Measurements from ENCODE around the gene TSHZ2.

DNA sequence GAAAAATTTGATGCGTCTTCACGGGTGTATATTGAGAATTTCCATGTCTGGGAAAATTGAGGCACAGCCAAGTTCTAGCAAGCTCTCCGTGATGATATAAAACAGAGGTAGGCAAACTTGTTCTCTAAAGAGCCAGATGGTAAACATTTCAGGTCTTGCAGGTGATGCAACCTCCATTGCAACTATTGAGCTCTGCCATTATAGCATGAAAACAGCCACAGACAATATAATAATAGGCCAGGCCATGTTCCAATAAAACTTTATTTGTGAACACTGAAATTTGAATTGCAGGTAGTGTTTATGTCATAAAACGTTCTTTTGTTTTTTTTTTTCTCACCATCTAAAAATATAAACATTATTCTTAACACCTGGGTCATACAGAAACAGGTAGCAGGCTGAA lies 453.3 kb downstream of the TSHZ2 start:
- TF ChIP-seq, protein P1, sequence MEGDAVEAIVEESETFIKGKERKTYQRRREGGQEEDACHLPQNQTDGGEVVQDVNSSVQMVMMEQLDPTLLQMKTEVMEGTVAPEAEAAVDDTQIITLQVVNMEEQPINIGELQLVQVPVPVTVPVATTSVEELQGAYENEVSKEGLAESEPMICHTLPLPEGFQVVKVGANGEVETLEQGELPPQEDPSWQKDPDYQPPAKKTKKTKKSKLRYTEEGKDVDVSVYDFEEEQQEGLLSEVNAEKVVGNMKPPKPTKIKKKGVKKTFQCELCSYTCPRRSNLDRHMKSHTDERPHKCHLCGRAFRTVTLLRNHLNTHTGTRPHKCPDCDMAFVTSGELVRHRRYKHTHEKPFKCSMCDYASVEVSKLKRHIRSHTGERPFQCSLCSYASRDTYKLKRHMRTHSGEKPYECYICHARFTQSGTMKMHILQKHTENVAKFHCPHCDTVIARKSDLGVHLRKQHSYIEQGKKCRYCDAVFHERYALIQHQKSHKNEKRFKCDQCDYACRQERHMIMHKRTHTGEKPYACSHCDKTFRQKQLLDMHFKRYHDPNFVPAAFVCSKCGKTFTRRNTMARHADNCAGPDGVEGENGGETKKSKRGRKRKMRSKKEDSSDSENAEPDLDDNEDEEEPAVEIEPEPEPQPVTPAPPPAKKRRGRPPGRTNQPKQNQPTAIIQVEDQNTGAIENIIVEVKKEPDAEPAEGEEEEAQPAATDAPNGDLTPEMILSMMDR (IDR thresholded peaks at IDR 0.05), result no peak
- TF ChIP-seq EZH2 (IDR thresholded peaks at IDR 0.05; ENCODE audit: borderline replicate concordance, insufficient read depth, low read depth, low read length, poor library complexity, severe bottlenecking), result no peak
